ENCODE measurements around the gene ARIH1. TPM values are rescaled to one million over a fixed set of nuclear protein-coding genes. Genes with fewer than 3 reads are reported as not detected.

The ARIH1 gene
- total and polyA plus RNA-seq, 10 of the 15 experiments (the other 5 are each of a cell fraction or from before 2014, with no cell fraction given) = 14.7 to 99.5 (median 26.5) TPM

GRCh38 chr15:72492733-72493132, 18.6 kb downstream of the ARIH1 start (continued):
- no peak for TF ChIP-seq IRF3 (IDR thresholded peaks at IDR 0.05)
- TF ChIP-seq IKZF2 (IDR thresholded peaks at IDR 0.05) = no peak

- Histone ChIP-seq H2AFZ (ENCODE audit: control insufficient read depth, low read depth, low read length) (no peak overlapping the region), H3K36me3 (ENCODE audit: control insufficient read depth in 2 of 2, insufficient read depth in 2 of 2, low read length in 1 of 2) (peaks cover 0 to 2% of the 10 kb centered on the region in 2 experiments; a peak in 2 of 4 replicates), H3K4me3 (no peak overlapping the region), H4K20me1 (ENCODE audit: control insufficient read depth, insufficient read depth) (no peaks in the 10 kb centered on the region), H3K27ac (ENCODE audit: control insufficient read depth, insufficient read depth) (no peak overlapping the region), H3K9ac (ENCODE audit: control insufficient read depth, insufficient read depth, low read length) (no peak overlapping the region), H3K4me2 (ENCODE audit: control insufficient read depth, insufficient read depth) (no peak overlapping the region), H3K4me1 (ENCODE audit: control insufficient read depth, insufficient read depth, low read length) (no peaks in the 10 kb centered on the region), H3K9me3 (replicated peaks; ENCODE audit: control insufficient read depth, insufficient read depth, low read length) (no peaks in the 10 kb centered on the region), H3K27me3 (replicated peaks in 1 of 2; ENCODE audit: control insufficient read depth in 2 of 2, insufficient read depth in 2 of 2, low read length in 1 of 2) (no peaks in the 10 kb centered on the region), H3K79me2 (ENCODE audit: control insufficient read depth, insufficient read depth, low read length) (peaks cover 72% of the 10 kb centered on the region)
- CTCF ChIA-PET = interaction anchor here (1.0 to 1.4 kb wide), 4 partner anchors 10 to 35 kb away, joined by 3 to 4 read pairs (median 3); no protein-coding TSS in a partner anchor
- DNase-seq (ENCODE audit: low read depth, low spot score) (no peak), ATAC-seq (no peak), FAIRE-seq (no peak)
- intact Hi-C loops (cut with micrococcal nuclease; ENCODE audit: unreplicated experiment) (no loop called here), in situ Hi-C loops (cut with MboI) (no loop called here)
- RAD21 ChIA-PET (ENCODE audit: unreplicated experiment) = interaction anchor here (1.3 kb wide), 1 partner anchor 12 kb away, joined by 3 read pairs; no protein-coding TSS in a partner anchor
- POLR2A ChIA-PET = interaction anchor here (0.6 to 1.1 kb wide), 2 partner anchors 9 to 188 kb away, joined by 3 read pairs; no protein-coding TSS in a partner anchor
- SMC1A ChIA-PET (ENCODE audit: uncharacterized antibody, unreplicated experiment) = interaction anchor here (0.6 to 3.2 kb wide), 4 partner anchors 11 to 295 kb away, joined by 3 to 14 read pairs (median 8); partner anchors contain the start of gene GRAMD2A
- BruUV-seq (replicated peaks) = no TSS peak
- 57% methylated on average over 2 of the region's 2 CpGs for WGBS (ENCODE audit: insufficient coverage, insufficient replicate concordance, low lambda C conversion rate, missing lambda C conversion rate)
- no peak for TF ChIP-seq POLR2AphosphoS2 (IDR thresholded peaks at IDR 0.05; ENCODE audit: low read depth, low read length)
- no peak for TF ChIP-seq NR2C1 (IDR thresholded peaks at IDR 0.05)
- no peak for TF ChIP-seq STAT3 (IDR thresholded peaks at IDR 0.05; ENCODE audit: low read depth, low read length)
- no peak for TF ChIP-seq BCL3 (IDR thresholded peaks at IDR 0.05; ENCODE audit: borderline replicate concordance, insufficient read depth, low read depth, low read length, poor library complexity, severe bottlenecking)
- TF ChIP-seq CBFB (IDR thresholded peaks at IDR 0.05; ENCODE audit: low read depth) = no peak
- no peak for TF ChIP-seq EZH2 (IDR thresholded peaks at IDR 0.05; ENCODE audit: borderline replicate concordance, control insufficient read depth, low read depth, low read length)
- no peak for TF ChIP-seq SKIL (IDR thresholded peaks at IDR 0.05; ENCODE audit: low read depth, poor library complexity, severe bottlenecking)
- TF ChIP-seq ASH2L (IDR thresholded peaks at IDR 0.05; ENCODE audit: borderline replicate concordance, low read depth) = no peak
- no peak for TF ChIP-seq MLLT1 (IDR thresholded peaks at IDR 0.05)
- TF ChIP-seq EED (IDR thresholded peaks at IDR 0.05; ENCODE audit: low read depth) = no peak
- no peak for TF ChIP-seq STAT1 (conservative IDR thresholded peaks at IDR 0.05)
- no peak for TF ChIP-seq RBBP5 (conservative IDR thresholded peaks at IDR 0.05)
- no peak for TF ChIP-seq USF2 (IDR thresholded peaks at IDR 0.05; ENCODE audit: borderline replicate concordance, low read depth, low read length)
- no peak for TF ChIP-seq ZBED1 (IDR thresholded peaks at IDR 0.05; ENCODE audit: borderline replicate concordance)
Measured at GRCh38 chr15:72493220-72493619, 19.1 kb downstream of the ARIH1 start.

All from GM12878 (cell line).